ENCODE data around the gene RECQL5. TPM values are rescaled to one million over a fixed set of nuclear protein-coding genes. Genes with fewer than 3 reads are reported as not detected.

Gene RECQL5
- total RNA-seq, 1 experiment from 2014 or later, result 40.0 TPM

- peak; percentile 70 for DNase-seq
- Histone ChIP-seq H2BK12ac (ENCODE audit: insufficient read length, low read depth, low read length) (no peak overlapping the region), H2BK20ac (ENCODE audit: low read depth, low read length, poor library complexity, severe bottlenecking) (no peak overlapping the region), H3K27me3 (ENCODE audit: insufficient read depth, low read length) (no peaks in the 10 kb centered on the region), H4K91ac (ENCODE audit: insufficient read length, low read depth, low read length) (no peak overlapping the region), H4K5ac (ENCODE audit: insufficient read length, low read depth, low read length) (no peak overlapping the region), H3K56ac (ENCODE audit: insufficient read length, low read depth, low read length) (no peak overlapping the region), H3K9ac (ENCODE audit: extremely low read depth, insufficient read length, low read length) (no peak overlapping the region), H2AFZ (ENCODE audit: low read length) (no peak overlapping the region), H3K23ac (ENCODE audit: insufficient read length, low read depth, low read length) (no peak overlapping the region), H4K8ac (replicated peaks; ENCODE audit: insufficient read length, low read depth, low read length) (no peak overlapping the region), H3K4ac (ENCODE audit: low read depth, low read length) (no peak overlapping the region), H2BK5ac (ENCODE audit: insufficient read length, low read length) (no peak overlapping the region), H3K4me2 (ENCODE audit: insufficient read depth, insufficient read length, low read length) (no peak overlapping the region), H2BK15ac (ENCODE audit: low read depth, low read length) (no peak overlapping the region), H3K79me2 (ENCODE audit: insufficient read depth, low read length) (no peaks in the 10 kb centered on the region), H3T11ph (ENCODE audit: low read length) (no peak overlapping the region), H4K20me1 (ENCODE audit: control insufficient read depth, insufficient read depth, insufficient read length) (no peaks in the 10 kb centered on the region), H3K18ac (ENCODE audit: insufficient read length, low read depth, low read length) (no peak overlapping the region), H3K14ac (ENCODE audit: insufficient read depth, low read length) (no peak overlapping the region), H3K27ac (ENCODE audit: insufficient read length, low read depth, low read length) (no peak overlapping the region), H3K23me2 (ENCODE audit: insufficient read length, low read depth, low read length, poor library complexity, severe bottlenecking) (no peaks in the 10 kb centered on the region), H3K4me1 (ENCODE audit: insufficient read depth, low read length) (no peaks in the 10 kb centered on the region), H2AK5ac (ENCODE audit: insufficient read length, low read length) (no peak overlapping the region), H3K9me3 (ENCODE audit: control insufficient read depth, low read depth, low read length) (no peaks in the 10 kb centered on the region), H2BK120ac (ENCODE audit: low read depth, low read length, poor library complexity, severe bottlenecking) (no peak overlapping the region), H3K79me1 (ENCODE audit: insufficient read depth, low read depth, low read length, poor library complexity, severe bottlenecking) (no peaks in the 10 kb centered on the region)
- peak; percentile 24; the same call in 1 of the 3 replicates for TF ChIP-seq CTCF (conservative IDR thresholded peaks at IDR 0.05)
- no peaks in the 10 kb centered on the region; the same call in 1 of the 2 replicates for H3K27me3 Mint-ChIP-seq (ENCODE audit: low read depth)
- WGBS (ENCODE audit: extremely low coverage, insufficient read length, low lambda C conversion rate), result no CpG with 5 or more reads among the region's 11 CpGs
- no peaks in the 10 kb centered on the region for H3K36me3 Mint-ChIP-seq (ENCODE audit: insufficient read depth in 1 of 3, low read depth in 3 of 3)
- H3K4me1 Mint-ChIP-seq, result peaks cover 0 to 5% of the 10 kb centered on the region in 2 experiments; a peak in 1 of 4 replicates
- no peak overlapping the region for H3K4me3 Mint-ChIP-seq
- no peak overlapping the region for H3K27ac Mint-ChIP-seq
- H3K9me3 Mint-ChIP-seq, result no peaks in the 10 kb centered on the region
Observed at GRCh38 chr17:75615301-75615700, 51.7 kb downstream of the RECQL5 start.

Measured in H9 (cell line).